Parathyroid adenoma (tissue), 2 donors: ENCODE data around the gene PLSCR1.
"Not testable (repeated sequence)": the region's sequence is repeated elsewhere in the genome, so short reads cannot be mapped to it uniquely, and the experiment has no call there.

Experiments used
- H2AFZ ChIP-seq: fragments of 300-600 bp; sonication (generic); one replicate; pipeline ENCODE4 v1.7.0; 2017; ENCODE audit warnings: antibody characterized with exemption, mild to moderate bottlenecking
- H3K27ac ChIP-seq: fragments of 300-600 bp; sonication (generic); one replicate; pipeline ENCODE4 v1.7.0; 2017
- H3K27me3 ChIP-seq: fragments of 300-600 bp; sonication (generic); one replicate; pipeline ENCODE4 v1.7.0; 2017; ENCODE audit warnings: low read length; ENCODE audit not compliant: control insufficient read depth, insufficient read depth
- H3K36me3 ChIP-seq: fragments of 300-600 bp; sonication (generic); one replicate; pipeline ENCODE4 v1.7.0; 2017; ENCODE audit warnings: low read length; ENCODE audit not compliant: control insufficient read depth, insufficient read depth
- H3K4me1 ChIP-seq: fragments of 300-600 bp; sonication (generic); one replicate; pipeline ENCODE4 v1.7.0; 2017; ENCODE audit warnings: control low read depth
- H3K4me2 ChIP-seq: fragments of 300-600 bp; sonication (generic); one replicate; pipeline ENCODE4 v1.7.0; 2017; ENCODE audit warnings: low read length
- H3K4me3 ChIP-seq: fragments of 300-600 bp; sonication (generic); one replicate; pipeline ENCODE4 v1.7.0; 2017; ENCODE audit warnings: low read depth, low read length
- H3K79me2 ChIP-seq: fragments of 300-600 bp; sonication (generic); one replicate; pipeline ENCODE4 v1.7.0; 2017; ENCODE audit warnings: control low read depth
- H3K9ac ChIP-seq: fragments of 300-600 bp; sonication (generic); one replicate; pipeline ENCODE4 v1.7.0; 2017; ENCODE audit warnings: mild to moderate bottlenecking
- H3K9me3 ChIP-seq: fragments of 300-600 bp; sonication (generic); one replicate; pipeline ENCODE4 v1.7.0; 2017; ENCODE audit warnings: low read length; ENCODE audit not compliant: control insufficient read depth
- TF ChIP-seq, protein P1 (sequence below): fragments of 300-600 bp; sonication (generic); IDR thresholded peaks from one replicate; pipeline ENCODE4 v1.7.0; 2017; ENCODE audit warnings: antibody characterized with exemption, mild to moderate bottlenecking
- donor health status: primary hyperparathyroidism.

The PLSCR1 gene

GRCh38 chr3:146476094-146476740 is 68.2 kb downstream of the PLSCR1 start:
- no peaks in the 10 kb centered on the region for H3K36me3 ChIP-seq
- H3K79me2 ChIP-seq, result no peaks in the 10 kb centered on the region
- TF ChIP-seq, protein P1, sequence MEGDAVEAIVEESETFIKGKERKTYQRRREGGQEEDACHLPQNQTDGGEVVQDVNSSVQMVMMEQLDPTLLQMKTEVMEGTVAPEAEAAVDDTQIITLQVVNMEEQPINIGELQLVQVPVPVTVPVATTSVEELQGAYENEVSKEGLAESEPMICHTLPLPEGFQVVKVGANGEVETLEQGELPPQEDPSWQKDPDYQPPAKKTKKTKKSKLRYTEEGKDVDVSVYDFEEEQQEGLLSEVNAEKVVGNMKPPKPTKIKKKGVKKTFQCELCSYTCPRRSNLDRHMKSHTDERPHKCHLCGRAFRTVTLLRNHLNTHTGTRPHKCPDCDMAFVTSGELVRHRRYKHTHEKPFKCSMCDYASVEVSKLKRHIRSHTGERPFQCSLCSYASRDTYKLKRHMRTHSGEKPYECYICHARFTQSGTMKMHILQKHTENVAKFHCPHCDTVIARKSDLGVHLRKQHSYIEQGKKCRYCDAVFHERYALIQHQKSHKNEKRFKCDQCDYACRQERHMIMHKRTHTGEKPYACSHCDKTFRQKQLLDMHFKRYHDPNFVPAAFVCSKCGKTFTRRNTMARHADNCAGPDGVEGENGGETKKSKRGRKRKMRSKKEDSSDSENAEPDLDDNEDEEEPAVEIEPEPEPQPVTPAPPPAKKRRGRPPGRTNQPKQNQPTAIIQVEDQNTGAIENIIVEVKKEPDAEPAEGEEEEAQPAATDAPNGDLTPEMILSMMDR, result no peak
- H3K9me3 ChIP-seq, result no peaks in the 10 kb centered on the region
- no peak overlapping the region for H2AFZ ChIP-seq
- no peak overlapping the region for H3K4me3 ChIP-seq
- no peak overlapping the region for H3K27ac ChIP-seq
- H3K4me1 ChIP-seq, result no peaks in the 10 kb centered on the region
- no peak overlapping the region for H3K4me2 ChIP-seq
- H3K27me3 ChIP-seq, result no peaks in the 10 kb centered on the region
- H3K9ac ChIP-seq, result no peak overlapping the region

DNA sequence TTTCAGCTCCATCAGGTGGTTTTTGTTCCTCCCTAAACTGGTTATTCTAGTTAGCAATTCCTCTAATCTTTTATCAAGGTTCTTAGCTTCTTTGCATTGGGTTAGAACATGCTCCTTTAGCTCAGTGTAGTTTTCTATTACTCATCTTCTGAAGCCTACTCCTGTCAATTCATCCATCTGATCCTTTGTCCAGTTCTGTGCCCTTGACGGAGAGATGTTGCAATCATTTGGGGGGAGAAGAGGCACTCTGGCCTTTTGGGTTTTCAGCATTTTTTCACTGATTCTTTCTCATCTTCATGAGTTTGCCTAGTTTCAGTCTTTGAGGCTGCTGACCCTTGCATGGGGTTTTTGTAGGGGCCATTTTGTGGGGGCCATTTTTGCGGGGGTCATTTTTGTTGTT is 69.4 kb downstream of the PLSCR1 start:
- H3K36me3 ChIP-seq, H3K4me1 ChIP-seq, H3K27me3 ChIP-seq, H3K27ac ChIP-seq, H3K4me2 ChIP-seq, H2AFZ ChIP-seq, H3K9ac ChIP-seq, H3K4me3 ChIP-seq, H3K79me2 ChIP-seq, H3K9me3 ChIP-seq: not testable (repeated sequence)

DNA sequence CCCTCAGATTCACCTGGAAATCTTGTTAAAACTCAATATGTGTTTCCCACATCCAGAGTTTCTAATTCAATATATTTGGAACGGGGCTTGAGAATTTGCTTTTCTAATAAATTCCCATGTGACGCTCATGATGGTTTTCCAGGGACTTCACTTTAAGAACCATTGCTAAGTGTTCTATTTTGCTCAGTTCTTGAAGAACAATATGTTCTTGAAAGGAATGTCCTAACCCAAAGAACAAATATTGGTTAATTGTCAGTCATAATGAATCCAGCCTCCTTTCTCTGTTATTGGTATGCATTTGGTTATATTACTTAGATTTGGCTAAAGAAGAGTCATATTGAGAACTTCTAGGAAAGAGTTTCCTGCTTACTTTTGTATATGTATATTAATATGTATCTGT is 70.7 kb downstream of the PLSCR1 start:
- TF ChIP-seq, protein P1, result no peak
- Histone ChIP-seq H3K9me3 (no peaks in the 10 kb centered on the region), H3K4me2 (no peak overlapping the region), H3K4me1 (no peaks in the 10 kb centered on the region), H2AFZ (no peak overlapping the region), H3K79me2 (no peaks in the 10 kb centered on the region), H3K27me3 (no peaks in the 10 kb centered on the region), H3K36me3 (no peaks in the 10 kb centered on the region), H3K9ac (no peak overlapping the region), H3K4me3 (no peak overlapping the region), H3K27ac (no peak overlapping the region)

DNA sequence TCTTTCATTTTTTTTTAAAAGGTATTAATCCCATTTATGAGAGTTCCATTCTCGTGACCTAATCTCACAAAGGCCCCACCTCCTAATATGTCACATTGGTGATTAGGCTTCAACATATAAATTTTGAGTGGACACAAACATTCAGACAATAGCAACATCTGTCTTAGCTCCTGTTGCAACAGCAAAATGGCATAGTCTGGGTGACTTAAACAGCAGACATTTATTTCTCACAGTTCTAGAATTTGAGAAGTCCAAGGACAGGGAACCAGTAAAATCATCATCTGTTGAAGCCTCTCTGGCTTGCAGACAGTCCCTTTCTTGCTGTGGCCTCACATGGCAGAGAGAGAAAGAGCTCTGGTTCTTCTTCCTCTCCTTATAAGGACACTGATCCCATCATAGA is 71.8 kb downstream of the PLSCR1 start:
- Histone ChIP-seq H3K79me2 (no peaks in the 10 kb centered on the region), H3K4me1 (no peaks in the 10 kb centered on the region), H3K27ac (no peak overlapping the region), H3K9ac (no peak overlapping the region), H3K27me3 (no peaks in the 10 kb centered on the region), H3K36me3 (no peaks in the 10 kb centered on the region), H3K9me3 (no peaks in the 10 kb centered on the region), H2AFZ (no peak overlapping the region), H3K4me2 (no peak overlapping the region), H3K4me3 (no peak overlapping the region)
- TF ChIP-seq, protein P1, result no peak

DNA sequence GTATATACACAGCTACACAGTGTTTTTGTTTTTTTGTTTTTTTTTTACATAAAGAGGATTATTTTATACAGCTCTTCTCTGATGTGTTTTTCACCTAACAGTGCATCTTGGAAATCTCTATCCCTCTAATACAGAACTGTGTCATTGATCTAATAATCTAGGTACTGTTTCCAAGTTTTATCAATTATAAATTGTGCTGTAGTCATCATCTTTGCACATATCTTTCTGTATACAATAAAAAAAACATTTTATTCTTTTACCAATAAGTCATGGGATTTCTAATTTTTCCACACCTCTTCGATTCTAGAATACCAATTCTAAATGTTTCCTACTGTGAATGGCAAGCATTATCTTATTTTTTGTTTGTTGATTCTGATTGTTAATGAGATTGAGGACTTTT is 73.4 kb downstream of the PLSCR1 start:
- no peak overlapping the region for H3K9ac ChIP-seq
- no peaks in the 10 kb centered on the region for H3K27me3 ChIP-seq

More for the DNA sequence above, 73.4 kb downstream of the PLSCR1 start:
- H3K4me2 ChIP-seq, result no peak overlapping the region
- H3K4me3 ChIP-seq, result no peak overlapping the region
- no peaks in the 10 kb centered on the region for H3K36me3 ChIP-seq
- no peaks in the 10 kb centered on the region for H3K79me2 ChIP-seq
- H2AFZ ChIP-seq, result no peak overlapping the region
- no peak overlapping the region for H3K27ac ChIP-seq
- no peaks in the 10 kb centered on the region for H3K9me3 ChIP-seq
- H3K4me1 ChIP-seq, result no peaks in the 10 kb centered on the region
- TF ChIP-seq, protein P1, result no peak
